Measurements from ENCODE around the gene NCOA5. TPM values are rescaled to one million over a fixed set of nuclear protein-coding genes. Genes with fewer than 3 reads are reported as not detected.
A peak's percentile ranks its signal among the peaks of the same experiment; 100 is the strongest.

The NCOA5 gene
- total and polyA plus RNA-seq, 10 of the 15 experiments (the other 5 are each of a cell fraction or from before 2014, with no cell fraction given) = 7.7 to 38.1 (median 30.1) TPM

- ChIA-PET RAD21 (ENCODE audit: unreplicated experiment) (no interaction called here), POLR2A (interaction anchor here (0.6 kb wide), 1 partner anchor 169 kb away, joined by 4 read pairs; no protein-coding TSS in a partner anchor), CTCF (interaction anchor here (0.6 to 0.7 kb wide), 2 partner anchors 42 to 258 kb away, joined by 3 read pairs; no protein-coding TSS in a partner anchor), SMC1A (ENCODE audit: uncharacterized antibody, unreplicated experiment) (no interaction called here)
- Histone ChIP-seq H3K4me3 (no peak overlapping the region), H3K9me3 (replicated peaks; ENCODE audit: control insufficient read depth, insufficient read depth, low read length) (no peaks in the 10 kb centered on the region; the same call in 2 of the 3 replicates), H3K9ac (ENCODE audit: control insufficient read depth, insufficient read depth, low read length) (no peak overlapping the region), H3K79me2 (ENCODE audit: control insufficient read depth, insufficient read depth, low read length) (no peaks in the 10 kb centered on the region), H4K20me1 (ENCODE audit: control insufficient read depth, insufficient read depth) (no peaks in the 10 kb centered on the region; the same call in 1 of the 2 replicates), H2AFZ (ENCODE audit: control insufficient read depth, low read depth, low read length) (no peak overlapping the region), H3K36me3 (ENCODE audit: control insufficient read depth in 2 of 2, insufficient read depth in 2 of 2, low read length in 1 of 2) (peaks cover 2 to 13% of the 10 kb centered on the region in 2 experiments), H3K27ac (ENCODE audit: control insufficient read depth, insufficient read depth) (no peak overlapping the region), H3K4me1 (ENCODE audit: control insufficient read depth, insufficient read depth, low read length) (peaks cover 13% of the 10 kb centered on the region; the same call in 1 of the 2 replicates), H3K27me3 (replicated peaks in 1 of 2; ENCODE audit: control insufficient read depth in 2 of 2, insufficient read depth in 2 of 2, low read length in 1 of 2) (no peaks in the 10 kb centered on the region), H3K4me2 (ENCODE audit: control insufficient read depth, insufficient read depth) (no peak overlapping the region)
- in situ Hi-C loops (cut with MboI) = no loop called here
- WGBS (ENCODE audit: insufficient coverage, insufficient replicate concordance, low lambda C conversion rate, missing lambda C conversion rate) = 57% methylated on average over 58 of the region's 65 CpGs
- ATAC-seq (no peak), DNase-seq (ENCODE audit: low read depth, low spot score) (no peak), FAIRE-seq (no peak)
- intact Hi-C loops (cut with micrococcal nuclease; ENCODE audit: unreplicated experiment) = no loop called here
- BruUV-seq (replicated peaks) = no TSS peak
- TF ChIP-seq JUNB (IDR thresholded peaks at IDR 0.05) = no peak
- TF ChIP-seq, protein P1, sequence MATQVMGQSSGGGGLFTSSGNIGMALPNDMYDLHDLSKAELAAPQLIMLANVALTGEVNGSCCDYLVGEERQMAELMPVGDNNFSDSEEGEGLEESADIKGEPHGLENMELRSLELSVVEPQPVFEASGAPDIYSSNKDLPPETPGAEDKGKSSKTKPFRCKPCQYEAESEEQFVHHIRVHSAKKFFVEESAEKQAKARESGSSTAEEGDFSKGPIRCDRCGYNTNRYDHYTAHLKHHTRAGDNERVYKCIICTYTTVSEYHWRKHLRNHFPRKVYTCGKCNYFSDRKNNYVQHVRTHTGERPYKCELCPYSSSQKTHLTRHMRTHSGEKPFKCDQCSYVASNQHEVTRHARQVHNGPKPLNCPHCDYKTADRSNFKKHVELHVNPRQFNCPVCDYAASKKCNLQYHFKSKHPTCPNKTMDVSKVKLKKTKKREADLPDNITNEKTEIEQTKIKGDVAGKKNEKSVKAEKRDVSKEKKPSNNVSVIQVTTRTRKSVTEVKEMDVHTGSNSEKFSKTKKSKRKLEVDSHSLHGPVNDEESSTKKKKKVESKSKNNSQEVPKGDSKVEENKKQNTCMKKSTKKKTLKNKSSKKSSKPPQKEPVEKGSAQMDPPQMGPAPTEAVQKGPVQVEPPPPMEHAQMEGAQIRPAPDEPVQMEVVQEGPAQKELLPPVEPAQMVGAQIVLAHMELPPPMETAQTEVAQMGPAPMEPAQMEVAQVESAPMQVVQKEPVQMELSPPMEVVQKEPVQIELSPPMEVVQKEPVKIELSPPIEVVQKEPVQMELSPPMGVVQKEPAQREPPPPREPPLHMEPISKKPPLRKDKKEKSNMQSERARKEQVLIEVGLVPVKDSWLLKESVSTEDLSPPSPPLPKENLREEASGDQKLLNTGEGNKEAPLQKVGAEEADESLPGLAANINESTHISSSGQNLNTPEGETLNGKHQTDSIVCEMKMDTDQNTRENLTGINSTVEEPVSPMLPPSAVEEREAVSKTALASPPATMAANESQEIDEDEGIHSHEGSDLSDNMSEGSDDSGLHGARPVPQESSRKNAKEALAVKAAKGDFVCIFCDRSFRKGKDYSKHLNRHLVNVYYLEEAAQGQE (IDR thresholded peaks at IDR 0.05; ENCODE audit: low read depth, low read length) = peak; percentile 83
Observed at GRCh38 chr20:46056970-46057855, 32.5 kb downstream of the NCOA5 start.

All from GM12878 (cell line).